ENCODE measurements around the gene NEK4. TPM values are rescaled to one million over a fixed set of nuclear protein-coding genes. Genes with fewer than 3 reads are reported as not detected.

NEK4 gene
- total and polyA plus RNA-seq, 2 of the 13 experiments (the other 11 are each of a cell fraction or from before 2014, with no cell fraction given) = 16.5 to 38.0 TPM

DNA sequence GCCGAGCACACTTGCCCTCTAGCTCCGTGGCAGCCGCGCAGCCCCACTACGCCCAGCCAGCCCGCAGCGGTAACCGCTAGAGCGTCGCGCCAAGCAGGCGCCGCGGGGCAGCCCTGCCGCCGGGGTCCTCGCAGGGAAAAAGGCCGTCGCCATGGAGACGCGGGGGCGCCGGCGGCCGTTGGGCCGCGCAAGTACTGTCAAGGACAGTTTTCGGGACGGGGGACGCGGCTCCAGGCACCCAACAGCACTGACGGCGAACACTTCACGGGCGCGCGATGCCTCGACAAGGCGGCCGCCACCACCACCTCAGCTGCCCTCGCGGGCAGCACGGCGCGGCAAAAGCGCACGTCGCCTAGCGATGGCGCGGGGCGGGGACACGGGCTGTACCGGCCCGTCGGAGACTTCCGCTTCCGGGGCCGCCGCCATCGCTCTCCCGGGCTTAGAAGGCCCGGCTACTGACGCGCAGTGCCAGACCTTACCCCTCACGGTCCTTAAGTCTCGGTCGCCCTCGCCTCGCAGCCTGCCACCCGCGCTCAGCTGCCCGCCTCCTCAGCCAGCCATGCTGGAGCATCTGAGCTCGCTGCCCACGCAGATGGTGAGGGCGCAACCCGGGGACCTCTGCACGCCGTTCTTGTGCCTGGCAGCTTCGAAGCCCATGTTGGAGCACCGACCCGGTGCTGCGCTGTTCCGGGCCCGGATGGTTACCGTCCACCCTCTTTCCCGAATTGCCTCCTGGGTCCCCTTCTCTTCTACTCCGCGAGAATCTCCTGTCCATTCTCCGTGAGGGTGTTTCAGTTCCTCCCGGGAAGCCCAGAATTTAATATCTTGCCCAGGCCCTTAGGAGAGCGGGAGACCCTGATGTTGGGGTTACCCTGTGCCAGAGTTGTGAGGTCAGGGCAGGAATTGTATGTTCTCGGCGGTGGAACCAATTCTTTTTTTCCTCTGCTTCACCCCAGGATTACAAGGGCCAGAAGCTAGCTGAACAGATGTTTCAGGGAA, 64.8 kb downstream of the NEK4 start, which contains the start of the genes GLT8D1 and SPCS1:
GLT8D1 (minus strand) TSS at position 104 of the 999 bp plus-strand sequence. CDS start 5,331 bp downstream, outside the sequence.
SPCS1 (plus strand) TSS at position 419 of the 999 bp plus-strand sequence; CDS start at position 560, 141 bp downstream.
- Histone ChIP-seq H3K4me3 (replicated peaks in 1 of 3; ENCODE audit: insufficient read depth in 1 of 3, low read depth in 2 of 3, low read length in 3 of 3) (peak within 1 kb of the TSS; percentile 90 to 97 (median 95)), H3K36me3 (replicated peaks in 1 of 2; ENCODE audit: control insufficient read depth in 1 of 2, insufficient read depth in 2 of 2, low read length in 2 of 2) (peaks cover 0 to 3% of the 10 kb centered on the region in 2 experiments; a peak in 1 of 5 replicates), H4K20me1 (ENCODE audit: insufficient read depth, low read length) (no peaks in the 10 kb centered on the region; the same call in 1 of the 2 replicates), H3K9ac (ENCODE audit: insufficient read depth, low read depth, low read length) (peak within 1 kb of the TSS; percentile 85), H3K4me1 (ENCODE audit: insufficient read depth, low read length) (peaks cover 45% of the 10 kb centered on the region), H3K27ac (ENCODE audit: extremely low read length, insufficient read depth, low read length) (peak within 1 kb of the TSS; percentile 90), H3K27me3 (ENCODE audit: control insufficient read depth in 1 of 2, insufficient read depth in 2 of 2, low read length in 2 of 2) (no peaks in the 10 kb centered on the region; a peak in 1 of 5 replicates), H2AFZ (ENCODE audit: low read length) (no peak within 1 kb of the TSS), H3K4me2 (ENCODE audit: low read depth, low read length) (peak within 1 kb of the TSS; percentile 80), H3K79me2 (ENCODE audit: insufficient read depth, low read length) (peaks cover 47% of the 10 kb centered on the region), H3K9me3 (ENCODE audit: low read length) (no peaks in the 10 kb centered on the region)
- intact Hi-C loops (cut with micrococcal nuclease; ENCODE audit: unreplicated experiment) = no loop called here
- FAIRE-seq = no peak
- 1% methylated on average over 19 of the region's 94 CpGs for WGBS (ENCODE audit: low lambda C conversion rate)
- ChIA-PET POLR2A (interaction anchor here (0.5 to 6.5 kb wide), 12 partner anchors 16 to 733 kb away, joined by 3 to 118 read pairs (median 4); partner anchors contain the start of genes GNL3, ITIH3, NEK4 and PBRM1), CTCF (ENCODE audit: low intra/inter-chr PET ratio, low total read pairs) (no interaction called here)
- no TSS peak for BruUV-seq (replicated peaks)
- peak; percentile 88 for ATAC-seq
- in situ Hi-C loops (cut with HindIII; ENCODE audit: extremely low pct_ligation_motif_present, low pct_unique_long_range_greater_than_20kb) = no loop called here
- DNase-seq (ENCODE audit: low spot score) = peak; percentile 73
- TF ChIP-seq ATF1 (CRISPR knock-in tag; IDR thresholded peaks at IDR 0.05) = no peak
- peak in 1 of 2 experiments; percentile 72; a peak in 1 of 4 replicates for TF ChIP-seq KLF16 (CRISPR knock-in tag; IDR thresholded peaks at IDR 0.05)
- TF ChIP-seq ZNF143 (CRISPR knock-in tag; IDR thresholded peaks at IDR 0.05) = no peak
- peak; percentile 94 for TF ChIP-seq ZNF772 (CRISPR knock-in tag; IDR thresholded peaks at IDR 0.05)
- TF ChIP-seq FOXC1 (CRISPR knock-in tag; IDR thresholded peaks at IDR 0.05; ENCODE audit: borderline replicate concordance) = no peak
- TF ChIP-seq ZNF256 (CRISPR knock-in tag; conservative IDR thresholded peaks at IDR 0.05) = peak; percentile 73
- no peak; a peak in 1 of 4 replicates for TF ChIP-seq REST (IDR thresholded peaks at IDR 0.05; ENCODE audit: borderline replicate concordance in 1 of 2, low read depth in 1 of 2, low read length in 2 of 2)
- peak; percentile 64 for TF ChIP-seq ZBTB40 (IDR thresholded peaks at IDR 0.05)
- TF ChIP-seq ZBTB40 (CRISPR knock-in tag; IDR thresholded peaks at IDR 0.05) = peak; percentile 43; the same call in 1 of the 2 replicates
- peak; percentile 99 for TF ChIP-seq ZNF335 (CRISPR knock-in tag; IDR thresholded peaks at IDR 0.05)

Measured in HepG2 (cell line).